ENCODE data around the gene RHOA. TPM values are rescaled to one million over a fixed set of nuclear protein-coding genes. Genes with fewer than 3 reads are reported as not detected.

Gene RHOA
- total RNA-seq, 3 donors from 2014 or later (not counting 1 experiment from before 2014, with no cell fraction given): 342 to 372 (median 370) TPM

DNA sequence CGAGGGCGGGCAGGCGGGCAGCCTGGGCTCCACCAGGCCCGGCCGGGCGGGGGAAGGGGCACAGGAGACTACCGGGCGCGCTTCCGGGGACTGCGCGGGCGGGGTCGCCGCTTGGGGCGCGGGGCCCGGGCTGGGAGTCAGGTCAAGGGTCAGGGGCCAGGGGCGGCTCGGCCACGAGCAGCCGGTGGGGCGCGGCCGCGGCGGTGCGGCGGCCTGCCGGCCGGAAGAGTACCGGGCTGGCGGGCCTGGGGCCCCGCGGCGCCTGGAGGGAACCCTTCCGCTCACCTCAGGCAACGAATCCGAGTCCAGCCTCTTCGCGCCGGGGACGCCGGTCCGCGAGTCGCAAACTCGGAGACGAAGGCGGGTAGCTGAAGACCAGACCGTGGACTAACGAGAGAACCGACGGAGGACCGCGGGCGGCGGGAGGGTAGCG is 225 bp downstream of the RHOA start:
- Mint-ChIP-seq H3K4me1 (peaks cover 66 to 70% of the 10 kb centered on the region in 2 donors), H3K27ac (peak overlapping the region; percentile 97 to 99), H3K27me3 (ENCODE audit: low read depth in 2 of 2) (no peaks in the 10 kb centered on the region), H3K9me3 (no peaks in the 10 kb centered on the region), H3K4me3 (peak overlapping the region; percentile 91), H3K36me3 (no peaks in the 10 kb centered on the region)
- no peaks in the 10 kb centered on the region for H3K27me3 ChIP-seq (ENCODE audit: control insufficient read depth, insufficient read depth, low read length)
- H3K27ac ChIP-seq (ENCODE audit: low read length): peak overlapping the region; percentile 89
- DNase-seq: peak; percentile 66 to 71
- H3K9me3 ChIP-seq (ENCODE audit: control insufficient read depth, insufficient read depth, low read length): no peaks in the 10 kb centered on the region
- H3K4me3 ChIP-seq (ENCODE audit: low read length): peak overlapping the region; percentile 66
- H3K4me1 ChIP-seq (ENCODE audit: control insufficient read depth, insufficient read depth, low read length): peaks cover 68% of the 10 kb centered on the region
- TF ChIP-seq, protein P1, sequence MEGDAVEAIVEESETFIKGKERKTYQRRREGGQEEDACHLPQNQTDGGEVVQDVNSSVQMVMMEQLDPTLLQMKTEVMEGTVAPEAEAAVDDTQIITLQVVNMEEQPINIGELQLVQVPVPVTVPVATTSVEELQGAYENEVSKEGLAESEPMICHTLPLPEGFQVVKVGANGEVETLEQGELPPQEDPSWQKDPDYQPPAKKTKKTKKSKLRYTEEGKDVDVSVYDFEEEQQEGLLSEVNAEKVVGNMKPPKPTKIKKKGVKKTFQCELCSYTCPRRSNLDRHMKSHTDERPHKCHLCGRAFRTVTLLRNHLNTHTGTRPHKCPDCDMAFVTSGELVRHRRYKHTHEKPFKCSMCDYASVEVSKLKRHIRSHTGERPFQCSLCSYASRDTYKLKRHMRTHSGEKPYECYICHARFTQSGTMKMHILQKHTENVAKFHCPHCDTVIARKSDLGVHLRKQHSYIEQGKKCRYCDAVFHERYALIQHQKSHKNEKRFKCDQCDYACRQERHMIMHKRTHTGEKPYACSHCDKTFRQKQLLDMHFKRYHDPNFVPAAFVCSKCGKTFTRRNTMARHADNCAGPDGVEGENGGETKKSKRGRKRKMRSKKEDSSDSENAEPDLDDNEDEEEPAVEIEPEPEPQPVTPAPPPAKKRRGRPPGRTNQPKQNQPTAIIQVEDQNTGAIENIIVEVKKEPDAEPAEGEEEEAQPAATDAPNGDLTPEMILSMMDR (IDR thresholded peaks at IDR 0.05): no peak
- intact Hi-C loops (cut with micrococcal nuclease): no loop called here
- peaks cover 6% of the 10 kb centered on the region for H3K36me3 ChIP-seq (ENCODE audit: control insufficient read depth, insufficient read depth, low read length)
- peak; percentile 11 to 31 (median 17) for ATAC-seq
- WGBS (ENCODE audit: insufficient coverage): under 1% methylated on average over 59 of the region's 59 CpGs

DNA sequence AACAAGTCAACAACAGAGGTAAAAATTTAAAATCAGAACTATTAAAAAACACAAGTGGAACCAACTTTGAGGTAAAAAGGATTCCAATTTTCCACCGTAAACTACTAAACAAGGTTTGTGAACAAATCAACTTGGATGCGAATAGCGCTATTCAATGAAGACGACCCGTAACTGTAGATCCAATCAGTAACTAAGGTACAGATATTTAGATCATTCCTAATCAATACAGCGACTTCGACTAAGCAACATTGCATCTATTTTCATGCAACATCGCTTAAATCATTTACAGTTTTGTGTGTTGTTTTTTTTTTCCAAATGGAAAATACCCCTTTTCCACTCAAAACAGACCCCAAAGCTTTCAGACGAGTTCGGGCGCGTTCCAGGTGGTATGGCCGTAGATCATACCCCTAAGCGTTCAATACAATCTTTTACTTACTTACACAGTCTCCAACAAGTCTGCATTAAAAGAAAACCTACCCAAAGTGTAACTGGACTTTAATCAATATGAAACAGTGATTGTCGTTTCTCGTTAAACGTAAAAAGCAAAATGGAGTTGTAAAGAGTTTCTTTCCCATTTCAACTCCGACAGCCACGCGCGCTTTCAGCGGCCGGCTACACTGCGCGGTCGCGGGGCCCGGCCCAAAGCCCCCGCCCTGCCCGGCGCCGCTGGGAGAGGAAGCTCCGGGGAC is 786 bp downstream of the RHOA start:
- H3K27ac Mint-ChIP-seq: peak overlapping the region; percentile 97 to 99
- Histone ChIP-seq H3K4me3 (ENCODE audit: low read length) (peak overlapping the region; percentile 59), H3K36me3 (ENCODE audit: control insufficient read depth, insufficient read depth, low read length) (peaks cover 6% of the 10 kb centered on the region), H3K27ac (ENCODE audit: low read length) (peak overlapping the region; percentile 89), H3K4me1 (ENCODE audit: control insufficient read depth, insufficient read depth, low read length) (peaks cover 67% of the 10 kb centered on the region), H3K9me3 (ENCODE audit: control insufficient read depth, insufficient read depth, low read length) (no peaks in the 10 kb centered on the region), H3K27me3 (ENCODE audit: control insufficient read depth, insufficient read depth, low read length) (no peaks in the 10 kb centered on the region)
- H3K27me3 Mint-ChIP-seq (ENCODE audit: low read depth in 2 of 2): no peaks in the 10 kb centered on the region
- H3K4me3 Mint-ChIP-seq: peak overlapping the region; percentile 91
- TF ChIP-seq, protein P1 (IDR thresholded peaks at IDR 0.05): no peak
- ATAC-seq: no peak
- no peak for DNase-seq
- no peaks in the 10 kb centered on the region for H3K9me3 Mint-ChIP-seq
- H3K4me1 Mint-ChIP-seq: peaks cover 66 to 70% of the 10 kb centered on the region in 2 donors
- under 1% methylated on average over 31 of the region's 33 CpGs for WGBS (ENCODE audit: insufficient coverage)
- no peaks in the 10 kb centered on the region for H3K36me3 Mint-ChIP-seq
- intact Hi-C loops (cut with micrococcal nuclease): no loop called here

DNA sequence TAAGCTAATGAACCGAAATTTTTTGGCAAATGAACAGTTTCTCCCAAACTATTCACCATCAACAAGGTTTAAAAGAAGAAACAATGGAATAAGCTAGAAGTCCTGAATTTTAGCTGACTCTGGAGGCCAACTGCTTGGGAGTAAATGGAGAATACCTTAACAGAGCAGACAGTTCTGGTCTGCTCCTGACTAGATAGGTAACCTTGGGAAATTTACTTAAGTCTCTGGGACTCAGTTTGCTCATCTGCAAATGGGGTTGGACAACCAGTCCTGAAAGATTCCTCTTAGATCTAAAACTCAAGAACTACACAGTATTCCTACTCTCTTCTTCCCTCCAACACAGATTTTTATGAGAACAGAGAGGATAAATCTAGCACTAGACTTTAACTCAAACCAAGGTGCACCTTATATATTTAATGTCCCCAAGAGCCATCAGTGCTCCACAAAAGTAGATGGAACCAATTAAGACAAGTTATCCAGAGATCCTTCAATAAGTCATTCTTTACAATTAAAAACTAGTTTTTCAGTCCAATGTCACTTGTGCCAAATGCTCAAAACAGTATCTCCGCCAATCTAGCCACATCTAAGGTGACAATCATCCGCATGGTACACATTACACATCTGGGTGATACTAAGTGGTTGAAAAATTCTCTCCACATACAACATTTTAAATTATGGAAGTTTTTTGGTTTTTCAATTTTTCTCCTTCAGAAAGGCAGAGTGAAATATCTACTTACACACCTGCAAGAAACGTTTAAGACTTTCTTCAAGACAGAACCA is 1.5 kb downstream of the RHOA start:
- Mint-ChIP-seq H3K4me3 (peak overlapping the region; percentile 91), H3K9me3 (no peaks in the 10 kb centered on the region), H3K36me3 (no peaks in the 10 kb centered on the region), H3K27me3 (ENCODE audit: low read depth in 2 of 2) (no peaks in the 10 kb centered on the region), H3K27ac (peak overlapping the region; percentile 97 to 99), H3K4me1 (peaks cover 69 to 72% of the 10 kb centered on the region in 2 donors)
- intact Hi-C loops (cut with micrococcal nuclease): no loop called here
- peaks cover 6% of the 10 kb centered on the region for H3K36me3 ChIP-seq (ENCODE audit: control insufficient read depth, insufficient read depth, low read length)
- no peaks in the 10 kb centered on the region for H3K9me3 ChIP-seq (ENCODE audit: control insufficient read depth, insufficient read depth, low read length)
- WGBS (ENCODE audit: insufficient coverage): no CpG with 5 or more reads among the region's 4 CpGs
- H3K27ac ChIP-seq (ENCODE audit: low read length): peak overlapping the region; percentile 89
- DNase-seq: peak in 1 of 2 donors; percentile 54
- no peak for ATAC-seq
- peaks cover 64% of the 10 kb centered on the region for H3K4me1 ChIP-seq (ENCODE audit: control insufficient read depth, insufficient read depth, low read length)
- TF ChIP-seq, protein P1 (IDR thresholded peaks at IDR 0.05): no peak
- H3K4me3 ChIP-seq (ENCODE audit: low read length): peak overlapping the region; percentile 59
- H3K27me3 ChIP-seq (ENCODE audit: control insufficient read depth, insufficient read depth, low read length): no peaks in the 10 kb centered on the region
